ENCODE data around the gene GGT5. TPM values are rescaled to one million over a fixed set of nuclear protein-coding genes. Genes with fewer than 3 reads are reported as not detected.

GGT5 gene, protein sequence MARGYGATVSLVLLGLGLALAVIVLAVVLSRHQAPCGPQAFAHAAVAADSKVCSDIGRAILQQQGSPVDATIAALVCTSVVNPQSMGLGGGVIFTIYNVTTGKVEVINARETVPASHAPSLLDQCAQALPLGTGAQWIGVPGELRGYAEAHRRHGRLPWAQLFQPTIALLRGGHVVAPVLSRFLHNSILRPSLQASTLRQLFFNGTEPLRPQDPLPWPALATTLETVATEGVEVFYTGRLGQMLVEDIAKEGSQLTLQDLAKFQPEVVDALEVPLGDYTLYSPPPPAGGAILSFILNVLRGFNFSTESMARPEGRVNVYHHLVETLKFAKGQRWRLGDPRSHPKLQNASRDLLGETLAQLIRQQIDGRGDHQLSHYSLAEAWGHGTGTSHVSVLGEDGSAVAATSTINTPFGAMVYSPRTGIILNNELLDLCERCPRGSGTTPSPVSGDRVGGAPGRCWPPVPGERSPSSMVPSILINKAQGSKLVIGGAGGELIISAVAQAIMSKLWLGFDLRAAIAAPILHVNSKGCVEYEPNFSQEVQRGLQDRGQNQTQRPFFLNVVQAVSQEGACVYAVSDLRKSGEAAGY
- 3.5 and 6.7 TPM in 2 replicates for total RNA-seq

DNA sequence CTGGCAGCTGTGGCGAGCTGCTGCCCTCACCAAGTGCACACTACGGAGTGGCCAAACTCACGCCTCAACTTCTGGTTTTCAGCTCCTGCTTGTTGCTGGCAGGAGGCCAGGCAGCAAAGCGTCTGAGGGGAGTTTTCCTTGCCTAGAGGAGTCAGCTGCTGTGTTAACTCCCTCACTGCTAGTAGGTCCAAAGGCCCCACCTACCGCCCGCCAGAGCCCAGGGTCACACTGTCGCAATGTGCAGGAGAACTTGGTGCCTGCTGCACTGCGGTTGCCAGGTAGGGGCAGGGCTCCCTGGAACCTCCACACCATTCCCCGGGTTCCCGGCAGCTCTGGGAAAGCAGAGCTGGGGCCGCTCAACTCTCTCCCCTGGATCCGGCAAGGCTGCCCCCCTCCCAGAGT lies at the start of gene GGT5:
Gene GGT5, minus strand, starts transcription at position 53 of the 402 bp plus-strand sequence. CDS start 357 bp downstream, outside the sequence.

DNA sequence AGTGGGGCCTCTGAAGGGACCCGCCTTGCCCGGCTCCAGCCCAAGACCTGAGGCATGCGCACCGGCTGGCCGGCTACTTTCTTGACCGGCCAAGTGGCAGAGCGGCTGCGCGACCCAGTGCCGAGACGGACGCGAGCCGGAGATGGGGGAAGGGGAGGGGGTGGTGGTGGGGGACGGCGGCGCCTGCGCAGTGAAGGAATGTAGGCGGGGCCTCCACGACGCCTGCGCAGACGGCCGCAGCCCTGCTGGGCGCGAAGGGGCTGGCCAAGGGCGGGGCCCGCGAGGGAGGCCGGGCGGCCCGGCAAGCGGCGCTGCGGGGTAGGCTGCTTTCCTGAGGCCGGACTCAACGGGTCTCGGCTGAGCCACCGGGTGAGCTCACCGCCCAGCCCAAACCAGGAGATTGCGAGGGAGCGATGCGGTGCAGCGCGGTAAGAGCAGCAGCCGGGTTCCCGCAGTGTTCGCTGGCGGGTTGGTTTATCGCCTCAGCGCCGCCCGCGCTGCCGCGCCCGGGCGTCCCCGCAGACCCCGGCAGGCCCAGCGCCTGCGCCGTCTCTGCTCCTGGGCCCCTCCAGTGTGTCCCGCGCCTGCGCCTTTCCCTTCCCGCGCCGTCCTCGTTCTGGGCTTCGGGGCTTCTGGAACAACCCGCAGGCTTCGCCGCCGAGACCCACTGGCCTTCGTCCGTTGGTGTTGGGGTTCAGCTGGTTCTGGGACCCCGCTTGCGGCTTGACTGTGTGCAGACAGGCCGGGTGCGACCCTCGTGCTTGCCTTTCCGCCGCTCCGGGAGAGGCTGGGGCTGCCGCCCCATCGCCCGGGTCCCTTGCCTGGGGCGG lies 25.9 kb upstream of the GGT5 start, which contains the start of gene SPECC1L:
Gene SPECC1L, plus strand, starts transcription at position 276 of the 830 bp plus-strand sequence. CDS start 31,401 bp downstream, outside the sequence.

DNA sequence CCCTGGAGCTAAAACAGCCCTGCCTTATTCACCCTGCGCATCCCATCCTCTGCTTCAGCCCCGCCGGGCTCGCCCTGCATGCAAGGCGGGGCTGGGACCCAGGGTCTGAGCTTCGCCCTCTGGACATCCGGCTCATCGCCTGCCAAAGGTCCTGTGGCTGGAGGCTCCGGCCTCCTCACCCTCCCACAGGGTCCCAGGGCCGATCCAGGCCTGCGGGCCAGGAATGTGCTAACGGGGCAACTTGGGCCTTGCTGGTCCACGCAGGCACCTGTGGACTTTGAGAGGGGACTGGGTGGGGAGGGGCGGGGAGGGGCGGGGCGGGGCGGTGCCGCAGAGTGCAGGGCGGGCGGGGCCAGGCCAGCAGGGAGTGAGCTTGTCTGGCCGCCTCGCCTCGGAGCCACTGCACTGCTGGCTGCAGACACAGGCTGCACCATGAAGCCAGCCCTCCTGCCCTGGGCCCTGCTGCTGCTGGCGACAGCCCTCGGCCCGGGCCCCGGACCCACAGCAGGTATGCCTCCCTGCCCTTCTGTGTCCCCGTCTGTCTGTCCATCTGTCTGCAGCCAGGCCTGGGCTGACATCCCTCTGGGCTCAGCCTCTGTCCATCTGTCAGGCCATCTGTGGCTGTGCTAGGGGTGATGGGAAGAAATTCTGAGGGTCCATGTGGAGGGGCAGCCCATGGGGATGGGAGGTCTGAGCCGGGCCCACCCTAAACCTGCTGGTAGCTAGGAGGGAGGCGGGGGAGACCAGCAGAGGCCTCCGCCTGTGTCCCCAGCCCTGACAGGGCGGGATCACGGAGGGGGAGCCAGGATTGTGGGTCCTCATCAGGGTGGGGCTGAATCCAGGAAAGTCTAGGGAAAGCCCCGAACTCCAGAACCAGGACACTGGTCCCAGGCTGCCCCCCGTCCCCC lies 63.5 kb downstream of the GGT5 start, which contains the start of gene SUSD2:
Gene SUSD2, plus strand, starts transcription at position 400 of the 908 bp plus-strand sequence. Its CDS starts 33 bp downstream, at position 433.

Other genes starting within 250 kb of the GGT5 start
- not detected in 2 replicates for gene GSTT4, start 239.6 kb downstream of the GGT5 start, total RNA-seq
- 31.3 and 54.1 TPM in 2 replicates for gene CABIN1, start 233.8 kb downstream of the GGT5 start, total RNA-seq
- 0.44 and 17.2 TPM in 2 replicates for gene SUSD2, start 63.6 kb downstream of the GGT5 start, total RNA-seq
- gene SPECC1L, start 25.7 kb upstream of the GGT5 start, total RNA-seq = 29.5 and 31.8 TPM in 2 replicates
- gene ADORA2A, start 182.5 kb upstream of the GGT5 start, total RNA-seq = 2.6 and 11.2 TPM in 2 replicates

Data from placental pericyte (primary cell).